Measurements from ENCODE around the gene DDX54. TPM values are rescaled to one million over a fixed set of nuclear protein-coding genes. Genes with fewer than 3 reads are reported as not detected.

DDX54 gene
- total RNA-seq, 2 donors from 2014 or later, result 27.3 to 84.2 TPM

- H3K36me3 ChIP-seq, result no peaks in the 10 kb centered on the region
- H3K27me3 ChIP-seq (replicated peaks; ENCODE audit: insufficient read depth), result no peaks in the 10 kb centered on the region
- H3K4me1 ChIP-seq (ENCODE audit: control insufficient read depth in 1 of 2, low read depth in 2 of 2), result peaks cover 5 to 28% of the 10 kb centered on the region in 2 donors
- H3K4me3 ChIP-seq, result no peak overlapping the region
- no peak for TF ChIP-seq CTCF (IDR thresholded peaks at IDR 0.05)
- ATAC-seq (ENCODE audit: insufficient number of reproducible peaks, low FRiP score, low read depth), result no peak
- H3K9me3 ChIP-seq, result no peaks in the 10 kb centered on the region
- H3K27ac ChIP-seq, result no peak overlapping the region
- DNase-seq (ENCODE audit: low spot score), result no peak
These were observed 19.5 kb upstream of the DDX54 start for GRCh38 chr12:113204804-113205203.

- DNase-seq (ENCODE audit: low spot score), result no peak
- H3K36me3 ChIP-seq, result no peaks in the 10 kb centered on the region
- TF ChIP-seq CTCF (IDR thresholded peaks at IDR 0.05), result no peak
- H3K4me3 ChIP-seq, result no peak overlapping the region
- no peak overlapping the region for H3K27ac ChIP-seq
- peaks cover 5 to 24% of the 10 kb centered on the region in 2 donors for H3K4me1 ChIP-seq (ENCODE audit: control insufficient read depth in 1 of 2, low read depth in 2 of 2)
- no peak for ATAC-seq (ENCODE audit: insufficient number of reproducible peaks, low FRiP score, low read depth)
- no peaks in the 10 kb centered on the region for H3K27me3 ChIP-seq (replicated peaks; ENCODE audit: insufficient read depth)
- H3K9me3 ChIP-seq, result no peaks in the 10 kb centered on the region
These were observed 18.8 kb upstream of the DDX54 start for GRCh38 chr12:113203852-113204760.

- ATAC-seq (ENCODE audit: insufficient number of reproducible peaks, low FRiP score, low read depth), result no peak
These were observed 17.2 kb upstream of the DDX54 start for GRCh38 chr12:113202300-113203075.

GRCh38 chr12:113201187-113202177, 16.2 kb upstream of the DDX54 start:
- TF ChIP-seq CTCF (IDR thresholded peaks at IDR 0.05), result no peak
- peaks cover 0 to 5% of the 10 kb centered on the region in 2 donors for H3K4me1 ChIP-seq (ENCODE audit: control insufficient read depth in 1 of 2, low read depth in 2 of 2)
- no peaks in the 10 kb centered on the region for H3K27me3 ChIP-seq (replicated peaks; ENCODE audit: insufficient read depth)
- no peak overlapping the region for H3K27ac ChIP-seq
- no peak overlapping the region for H3K4me3 ChIP-seq
- ATAC-seq (ENCODE audit: insufficient number of reproducible peaks, low FRiP score, low read depth) (no peak), DNase-seq (ENCODE audit: low spot score) (no peak)
- no peaks in the 10 kb centered on the region for H3K36me3 ChIP-seq
- H3K9me3 ChIP-seq, result no peaks in the 10 kb centered on the region

More at GRCh38 chr12:113202300-113203075, 17.2 kb upstream of the DDX54 start:
- no peaks in the 10 kb centered on the region for H3K36me3 ChIP-seq
- H3K4me3 ChIP-seq, result no peak overlapping the region
- H3K4me1 ChIP-seq (ENCODE audit: control insufficient read depth in 1 of 2, low read depth in 2 of 2), result peaks cover 0 to 9% of the 10 kb centered on the region in 2 donors
- no peaks in the 10 kb centered on the region for H3K9me3 ChIP-seq
- H3K27ac ChIP-seq, result no peak overlapping the region
- no peaks in the 10 kb centered on the region for H3K27me3 ChIP-seq (replicated peaks; ENCODE audit: insufficient read depth)
- no peak for DNase-seq (ENCODE audit: low spot score)
- no peak for TF ChIP-seq CTCF (IDR thresholded peaks at IDR 0.05)

All from thoracic aorta (tissue), 2 donors.